HL-60/S4 treated with phorbol 12-myristate 13-acetate at 8.2 ng/mL for 4 days and 3 days (cell line): ENCODE results near the gene PTPRN2.

ENCODE experiments used
- in situ Hi-C: fragments of 300-500 bp; cut with MboI; formaldehyde crosslinking; loops from 2 replicates; pipeline ENCODE4 v1.15.0; 2022; ENCODE audit warnings: low sequenced_read_pairs

The PTPRN2 gene

GRCh38 chr7:157963526-157963925 is 624.1 kb downstream of the PTPRN2 start:
- in situ Hi-C loops: no loop called here

GRCh38 chr7:157962458-157963306 is 624.9 kb downstream of the PTPRN2 start:
- in situ Hi-C loops: no loop called here

GRCh38 chr7:157961731-157962457 is 625.7 kb downstream of the PTPRN2 start:
- in situ Hi-C loops: no loop called here

- in situ Hi-C loops: no loop called here
These were observed 632.1 kb downstream of the PTPRN2 start for GRCh38 chr7:157955348-157955999.

GRCh38 chr7:157954901-157955300 is 632.7 kb downstream of the PTPRN2 start:
- in situ Hi-C loops: no loop called here

GRCh38 chr7:157952841-157953645 is 634.6 kb downstream of the PTPRN2 start:
- in situ Hi-C loops: no loop called here

GRCh38 chr7:157952050-157952667 is 635.5 kb downstream of the PTPRN2 start:
- in situ Hi-C loops: no loop called here

- in situ Hi-C loops: no loop called here
These were observed 636.1 kb downstream of the PTPRN2 start for GRCh38 chr7:157951300-157952049.

GRCh38 chr7:157949711-157950110 is 637.9 kb downstream of the PTPRN2 start:
- in situ Hi-C loops: no loop called here

GRCh38 chr7:157947504-157947903 is 640.1 kb downstream of the PTPRN2 start:
- in situ Hi-C loops: no loop called here

GRCh38 chr7:157946398-157947060 is 641.1 kb downstream of the PTPRN2 start:
- in situ Hi-C loops: no loop called here

- in situ Hi-C loops: no loop called here
These were observed 642.2 kb downstream of the PTPRN2 start for GRCh38 chr7:157945401-157945800.

GRCh38 chr7:157944734-157945291 is 642.8 kb downstream of the PTPRN2 start:
- in situ Hi-C loops: no loop called here

- in situ Hi-C loops: no loop called here
These were observed 643.6 kb downstream of the PTPRN2 start for GRCh38 chr7:157944051-157944450.

- in situ Hi-C loops: no loop called here
These were observed 644.1 kb downstream of the PTPRN2 start for GRCh38 chr7:157943561-157943960.

- in situ Hi-C loops: no loop called here
These were observed 646.4 kb downstream of the PTPRN2 start for GRCh38 chr7:157941210-157941609.

- in situ Hi-C loops: no loop called here
These were observed 647.1 kb downstream of the PTPRN2 start for GRCh38 chr7:157940497-157940896.

GRCh38 chr7:157938211-157938610 is 649.4 kb downstream of the PTPRN2 start:
- in situ Hi-C loops: no loop called here

GRCh38 chr7:157937406-157937805 is 650.2 kb downstream of the PTPRN2 start:
- in situ Hi-C loops: no loop called here
